Measurements from ENCODE around the gene PAX5.
"Not testable (repeated sequence)": the region's sequence is repeated elsewhere in the genome, so short reads cannot be mapped to it uniquely, and the experiment has no call there.

GRCh38 chr9:37074790-37075189 is 40.7 kb upstream of the PAX5 start:
- not testable (repeated sequence) for TF ChIP-seq YY1 (IDR thresholded peaks at IDR 0.05; ENCODE audit: insufficient read depth, insufficient replicate concordance, low read depth, low read length); ATF3 (CRISPR knock-in tag; IDR thresholded peaks at IDR 0.05); SNAPC2 (CRISPR knock-in tag; IDR thresholded peaks at IDR 0.05); ZNF530 (CRISPR knock-in tag; IDR thresholded peaks at IDR 0.05; ENCODE audit: low read depth); PHF5A (CRISPR knock-in tag; IDR thresholded peaks at IDR 0.05; ENCODE audit: low read depth, unreplicated experiment); TRAFD1 (CRISPR knock-in tag; IDR thresholded peaks at IDR 0.05; ENCODE audit: borderline replicate concordance); ZSCAN29 (CRISPR knock-in tag; conservative IDR thresholded peaks at IDR 0.05); ZNF644 (CRISPR knock-in tag; IDR thresholded peaks at IDR 0.05; ENCODE audit: low read depth)

Measured in HepG2 (cell line).